Measurements from ENCODE around the gene CHST11. TPM values are rescaled to one million over a fixed set of nuclear protein-coding genes. Genes with fewer than 3 reads are reported as not detected.
A peak's percentile ranks its signal among the peaks of the same experiment; 100 is the strongest.

Gene CHST11
- total and polyA plus RNA-seq, 10 of the 15 experiments (the other 5 are each of a cell fraction or from before 2014, with no cell fraction given): 1.9 to 38.1 (median 17.2) TPM

DNA sequence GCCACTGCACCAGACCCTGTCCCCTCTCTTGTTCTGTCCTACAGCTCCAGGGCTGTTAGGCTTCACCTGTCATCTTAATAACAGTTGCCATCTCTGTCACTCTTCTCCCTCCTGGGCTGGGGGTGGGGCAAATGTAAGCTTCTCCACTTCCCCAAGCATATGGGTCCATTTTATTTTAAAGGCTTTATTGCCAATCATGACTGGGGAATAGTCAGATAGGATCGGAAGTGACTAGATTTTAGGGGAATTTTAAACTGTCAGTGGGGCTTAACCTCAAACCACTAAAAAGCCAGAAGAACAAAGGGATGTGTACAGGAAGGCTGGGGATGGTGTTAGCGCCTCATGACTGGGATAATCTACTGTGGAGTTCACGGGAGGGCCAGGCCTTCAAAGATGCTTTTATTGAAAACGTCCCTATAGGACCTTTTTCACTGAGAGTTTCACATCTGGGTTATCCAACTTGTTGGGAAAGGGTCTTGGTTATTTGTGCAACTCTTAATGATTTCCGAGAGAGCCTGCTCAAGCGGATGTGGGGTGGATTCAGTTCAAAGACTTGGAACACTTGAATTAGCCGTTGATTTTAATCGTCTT lies 41.6 kb downstream of the CHST11 start (continued):
- TF ChIP-seq ZBTB40 (IDR thresholded peaks at IDR 0.05; ENCODE audit: borderline replicate concordance) (no peak), TCF12 (IDR thresholded peaks at IDR 0.05; ENCODE audit: low read depth, low read length) (no peak), NFYA (IDR thresholded peaks at IDR 0.05; ENCODE audit: borderline replicate concordance, low read depth, low read length) (no peak), MTA3 (IDR thresholded peaks at IDR 0.05; ENCODE audit: borderline replicate concordance, low read length) (no peak), RAD51 (IDR thresholded peaks at IDR 0.05) (no peak), MEF2B (IDR thresholded peaks at IDR 0.05; ENCODE audit: partially characterized antibody, poor library complexity, severe bottlenecking) (no peak), ZBTB33 (IDR thresholded peaks at IDR 0.05) (no peak), GATAD2B (conservative IDR thresholded peaks at IDR 0.05; ENCODE audit: low read depth) (no peak), GABPA (IDR thresholded peaks at IDR 0.05; ENCODE audit: low read depth) (no peak), CEBPB (IDR thresholded peaks at IDR 0.05; ENCODE audit: borderline replicate concordance in 1 of 2, low read depth in 2 of 2, low read length in 2 of 2) (no peak), SP1 (IDR thresholded peaks at IDR 0.05; ENCODE audit: low read depth, low read length) (no peak), RCOR1 (conservative IDR thresholded peaks at IDR 0.05; ENCODE audit: low read depth, low read length) (no peak), KDM1A (IDR thresholded peaks at IDR 0.05; ENCODE audit: borderline replicate concordance) (no peak), SIX5 (IDR thresholded peaks at IDR 0.05; ENCODE audit: low read depth, low read length, severe bottlenecking) (no peak), NFIC (IDR thresholded peaks at IDR 0.05; ENCODE audit: low read depth, low read length) (peak; percentile 86), CTCF (IDR thresholded peaks at IDR 0.05 in 2 of 3, conservative IDR thresholded peaks at IDR 0.05 in 1 of 3; ENCODE audit: control insufficient read depth in 2 of 3, extremely low read depth in 1 of 3, insufficient read depth in 1 of 3, low read depth in 3 of 3, low read length in 3 of 3) (no peak), SMAD5 (IDR thresholded peaks at IDR 0.05; ENCODE audit: low read depth) (no peak), ELK1 (IDR thresholded peaks at IDR 0.05; ENCODE audit: low read depth, low read length) (no peak), USF1 (IDR thresholded peaks at IDR 0.05; ENCODE audit: borderline replicate concordance, extremely low read length, insufficient read depth, low read depth, low read length) (no peak)
